HG02588 (cell line): ENCODE results near the gene ZC3H7A.

Experiments used
- ATAC-seq: cut with Tn5 transposase; IDR thresholded peaks from one replicate; pipeline ENCODE4 v1.9.1; 2021; ENCODE audit warnings: mild to moderate bottlenecking, moderate library complexity; ENCODE audit not compliant: unreplicated experiment

The ZC3H7A gene

DNA sequence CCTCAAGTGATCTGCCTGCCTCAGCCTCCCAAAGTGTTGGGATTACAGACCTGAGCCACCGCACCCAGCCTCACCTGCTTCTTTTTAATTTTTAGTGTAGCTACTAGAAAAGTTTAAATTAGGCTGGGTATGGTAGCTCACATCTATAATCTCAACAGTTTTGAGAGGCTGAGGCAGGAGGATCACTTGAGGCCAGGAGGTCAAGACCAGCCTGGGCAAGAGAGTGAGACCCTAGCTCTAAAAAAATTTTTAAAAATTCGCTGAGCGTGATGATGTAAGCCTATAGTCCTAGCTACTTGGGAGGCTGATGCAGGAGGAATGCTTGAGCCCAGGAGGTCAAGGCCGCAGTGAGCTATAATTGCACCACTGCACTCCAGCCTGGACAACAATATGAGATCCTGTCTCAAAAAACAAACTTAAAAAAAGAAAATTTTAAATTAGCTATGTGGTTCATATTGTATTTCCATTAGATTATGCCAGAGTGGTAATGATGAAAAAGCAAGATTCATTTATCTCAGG is 89.3 kb downstream of the ZC3H7A start:
- no peak for ATAC-seq

DNA sequence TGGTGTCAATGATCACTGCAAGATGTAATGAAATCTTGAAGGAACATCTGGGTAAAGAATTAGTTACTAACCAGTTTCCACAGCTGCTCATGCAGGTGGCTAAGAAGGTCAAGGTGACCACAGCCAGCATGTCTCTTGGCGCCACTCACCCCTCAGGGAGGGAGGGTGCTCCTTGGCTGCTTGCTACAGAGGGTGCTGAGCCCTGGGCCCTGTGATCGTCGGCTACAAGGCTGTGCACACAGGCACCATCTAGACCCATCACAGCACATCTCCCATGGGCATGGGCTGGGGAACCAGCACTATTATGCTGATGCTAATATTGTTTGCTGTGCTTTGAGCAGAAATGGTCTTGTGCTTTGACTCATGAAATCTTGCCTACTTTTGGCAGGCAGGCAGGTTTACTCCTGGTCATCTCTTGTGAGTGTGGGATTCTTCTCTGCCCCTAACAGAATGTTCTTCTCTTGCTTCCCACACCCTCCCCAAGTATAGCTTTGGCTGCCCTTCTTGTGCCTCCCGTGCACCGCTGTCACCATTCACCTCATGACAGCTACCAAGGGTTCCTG is 90.8 kb downstream of the ZC3H7A start:
- ATAC-seq, result no peak

DNA sequence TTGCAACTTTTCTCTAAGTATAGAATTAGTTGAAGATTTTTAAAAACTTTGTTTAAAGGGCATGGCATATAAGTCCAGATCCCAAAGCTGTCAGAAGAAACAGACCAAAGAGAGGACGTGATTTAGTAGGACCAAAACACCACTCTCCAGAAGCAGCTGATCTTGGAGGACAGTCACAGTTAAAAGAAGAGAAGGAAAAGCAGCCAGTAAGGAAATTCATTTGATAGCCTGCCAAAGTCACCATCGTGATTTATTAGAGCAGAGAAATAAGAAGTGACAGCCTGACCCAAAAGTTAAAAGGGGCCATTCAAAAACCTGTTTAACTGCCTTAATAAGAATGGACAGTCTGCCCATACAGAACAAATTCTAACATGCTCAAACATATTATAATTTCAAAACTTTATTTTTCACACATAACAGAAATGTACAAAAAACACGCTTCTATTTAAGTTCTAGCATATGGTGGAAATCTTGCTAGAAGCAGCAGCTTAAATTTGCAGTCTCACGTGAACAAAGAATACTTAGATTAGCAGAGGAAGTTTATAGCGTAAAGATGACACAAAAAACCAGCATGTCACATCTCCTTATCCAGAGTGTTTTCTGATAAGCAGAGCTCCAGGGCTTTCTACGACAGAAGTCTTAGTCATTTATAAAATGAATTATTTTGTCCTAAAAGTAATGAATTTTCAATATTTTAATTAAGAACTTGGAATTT is 91.6 kb downstream of the ZC3H7A start:
- no peak for ATAC-seq
